Esophagus muscularis mucosa (tissue), 4 donors: ENCODE measurements around the gene ARPC2.

Source experiments
- CTCF ChIP-seq, 3 experiments: fragments of 200-600 bp in 2 of 3; fragments of 450-650 bp in 1 of 3; sonication (generic) in 2 of 3; IDR thresholded peaks; one replicate each; pipeline ENCODE4 v1.5.1; 2017 to 2019; ENCODE audit warnings: antibody characterized with exemption in 3 of 3, mild to moderate bottlenecking in 2 of 3, moderate library complexity in 1 of 3
- EP300 ChIP-seq: sonication (generic); formaldehyde crosslinking; IDR thresholded peaks from one replicate; pipeline ENCODE4 v1.6.1; 2017; ENCODE audit warnings: antibody characterized with exemption
- POLR2A ChIP-seq: fragments of 450-650 bp; IDR thresholded peaks from one replicate; pipeline ENCODE4 v1.6.1; 2017; ENCODE audit warnings: antibody characterized with exemption, moderate library complexity, mild to moderate bottlenecking, low read depth
- POLR2AphosphoS5 ChIP-seq, 2 donors: sonication (generic); formaldehyde crosslinking; IDR thresholded peaks; one replicate each; pipeline ENCODE4 v1.6.1; 2017; ENCODE audit warnings: antibody characterized with exemption in 2 of 2

DNA sequence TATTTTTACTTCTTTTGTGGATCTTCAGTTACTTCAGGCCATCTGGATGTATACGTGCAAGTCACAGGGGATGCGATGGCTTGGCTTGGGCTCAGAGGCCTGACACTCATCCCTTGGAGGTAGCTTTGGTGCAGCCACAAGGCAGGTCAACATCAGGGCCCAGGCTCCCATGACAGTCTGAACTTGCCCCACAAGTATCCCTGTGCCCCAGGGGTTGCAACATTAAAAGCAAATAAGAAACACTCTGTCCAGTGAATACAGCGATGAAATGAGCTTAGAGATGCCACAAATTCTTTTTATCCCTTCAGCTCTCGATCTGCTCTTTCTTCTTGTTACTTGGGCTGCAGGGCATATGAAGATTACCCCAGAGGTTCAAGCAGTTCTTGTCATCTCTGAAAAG, 37.2 kb upstream of the ARPC2 start:
- no peak for TF ChIP-seq POLR2A
- TF ChIP-seq CTCF (IDR thresholded peaks at IDR 0.05): no peak
- TF ChIP-seq POLR2AphosphoS5 (IDR thresholded peaks at IDR 0.05): no peak
- no peak for TF ChIP-seq EP300
